Measurements from ENCODE around the gene LANCL2. TPM values are rescaled to one million over a fixed set of nuclear protein-coding genes. Genes with fewer than 3 reads are reported as not detected.

LANCL2 gene
- total and polyA plus RNA-seq, 4 donors = 6.2 to 11.9 (median 10.8) TPM

- TF ChIP-seq SP1 (IDR thresholded peaks at IDR 0.05) = no peak
- no peak for TF ChIP-seq JUND (IDR thresholded peaks at IDR 0.05)
- TF ChIP-seq CTCF (IDR thresholded peaks at IDR 0.05; ENCODE audit: low read depth, low read length, missing input control) = no peak
- no peak for TF ChIP-seq HNF4A (conservative IDR thresholded peaks at IDR 0.05)
- no peak for TF ChIP-seq MAX (IDR thresholded peaks at IDR 0.05)
- TF ChIP-seq GABPA (IDR thresholded peaks at IDR 0.05 in 1 of 2, conservative IDR thresholded peaks at IDR 0.05 in 1 of 2) = no peak
- no peak overlapping the region for H3K9ac ChIP-seq (ENCODE audit: low read depth in 1 of 2, low read length in 2 of 2)
- no peaks in the 10 kb centered on the region for H3K9me3 ChIP-seq (ENCODE audit: control insufficient read depth in 4 of 4, low read length in 3 of 4)
- no peak for DNase-seq (ENCODE audit: low spot score)
- no peak overlapping the region for H3K4me3 ChIP-seq (ENCODE audit: low read depth in 1 of 3, low read length in 3 of 3)
- no peaks in the 10 kb centered on the region for H3K27me3 ChIP-seq (ENCODE audit: control insufficient read depth in 4 of 4, insufficient read depth in 4 of 4, low read length in 3 of 4)
- 94% methylated on average over 2 of the region's 2 CpGs for WGBS
- H3K4me1 ChIP-seq (ENCODE audit: control insufficient read depth in 4 of 4, insufficient read depth in 4 of 4, low read length in 3 of 4) = no peaks in the 10 kb centered on the region
- H3K36me3 ChIP-seq (ENCODE audit: control insufficient read depth in 4 of 4, insufficient read depth in 3 of 4, low read depth in 1 of 4, low read length in 3 of 4) = peaks cover 0 to 4% (median 0%) of the 10 kb centered on the region in 4 donors
- H3K27ac ChIP-seq (ENCODE audit: low read depth in 1 of 2, low read length in 2 of 2) = no peak overlapping the region
Measured at GRCh38 chr7:55481155-55481554, 116.0 kb downstream of the LANCL2 start.

- Histone ChIP-seq H3K9me3 (ENCODE audit: control insufficient read depth in 4 of 4, low read length in 3 of 4) (no peaks in the 10 kb centered on the region), H3K9ac (ENCODE audit: low read depth in 1 of 2, low read length in 2 of 2) (no peak overlapping the region), H3K27me3 (ENCODE audit: control insufficient read depth in 4 of 4, insufficient read depth in 4 of 4, low read length in 3 of 4) (no peaks in the 10 kb centered on the region), H3K4me1 (ENCODE audit: control insufficient read depth in 4 of 4, insufficient read depth in 4 of 4, low read length in 3 of 4) (no peaks in the 10 kb centered on the region), H3K27ac (ENCODE audit: low read depth in 1 of 2, low read length in 2 of 2) (no peak overlapping the region), H3K4me3 (ENCODE audit: low read depth in 1 of 3, low read length in 3 of 3) (no peak overlapping the region), H3K36me3 (ENCODE audit: control insufficient read depth in 4 of 4, insufficient read depth in 3 of 4, low read depth in 1 of 4, low read length in 3 of 4) (peaks cover 0 to 6% (median 0%) of the 10 kb centered on the region in 4 donors)
- DNase-seq (ENCODE audit: low spot score) = no peak
- 98% methylated on average over 6 of the region's 6 CpGs for WGBS
- no peak for TF ChIP-seq FOXA1 (IDR thresholded peaks at IDR 0.05)
- no peak for TF ChIP-seq CTCF (IDR thresholded peaks at IDR 0.05; ENCODE audit: low read depth, low read length, missing input control)
- no peak for TF ChIP-seq REST (IDR thresholded peaks at IDR 0.05)
- TF ChIP-seq HNF4G (IDR thresholded peaks at IDR 0.05) = no peak
- no peak for TF ChIP-seq FOXA2 (IDR thresholded peaks at IDR 0.05)
Measured at GRCh38 chr7:55483046-55483445, 117.9 kb downstream of the LANCL2 start.

Other genes starting within 250 kb of the LANCL2 start
- 10 to 100 TPM; 20.7 to 23.8 TPM for gene VOPP1, start 207.2 kb downstream of the LANCL2 start, total RNA-seq
- gene VOPP1, start 207.2 kb downstream of the LANCL2 start, polyA plus RNA-seq = 10 to 100 TPM; 11.5 to 22.6 TPM